GM12875 (cell line): Measurements from ENCODE around the gene PTDSS2.

Experiments used
- H3K4me3 ChIP-seq: one replicate; pipeline ENCODE4 v1.5.1; 2011; ENCODE audit warnings: low read depth, low read length, control low read depth
- TF ChIP-seq, protein P1 (sequence below): IDR thresholded peaks from 2 replicates; pipeline ENCODE4 v1.5.1; 2011; ENCODE audit warnings: low read depth, mild to moderate bottlenecking, control low read depth, inconsistent platforms, low read length, moderate library complexity, borderline replicate concordance; ENCODE audit not compliant: insufficient read depth

PTDSS2 gene

DNA sequence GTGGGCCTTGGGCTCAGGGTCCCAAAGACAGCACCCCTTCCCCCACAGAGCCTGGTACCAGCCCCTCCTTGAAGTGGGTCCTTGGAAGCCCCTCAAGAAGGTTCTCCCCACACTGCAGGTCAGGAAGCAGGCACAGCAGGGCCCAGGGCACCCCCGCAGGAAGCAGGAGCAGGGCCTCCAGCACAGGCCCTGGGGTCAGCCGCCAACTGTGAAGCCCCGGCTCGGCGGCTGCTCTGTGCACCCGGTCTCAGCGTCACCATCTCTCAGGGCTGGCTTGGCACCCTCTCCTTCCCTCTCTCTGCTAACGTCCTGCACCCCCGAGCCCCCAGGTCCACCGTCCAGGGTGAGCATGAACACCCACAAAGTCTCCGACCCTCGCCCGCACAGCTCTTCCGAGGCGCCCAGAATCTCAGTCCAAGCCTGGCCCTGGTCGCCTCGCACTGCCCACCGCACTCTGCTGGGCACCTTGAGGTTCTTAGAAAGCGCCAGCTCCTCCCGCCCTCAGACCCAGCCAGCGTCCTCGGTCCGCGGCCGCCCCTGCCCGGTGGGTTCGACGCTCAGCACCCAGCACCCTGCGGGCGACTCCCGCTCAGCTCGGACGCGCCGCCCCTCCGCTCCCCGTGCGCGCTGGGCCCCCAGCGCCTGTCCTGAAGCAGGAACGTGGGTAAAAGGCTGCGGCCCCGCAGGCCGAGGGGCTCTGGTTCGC is 33.9 kb upstream of the PTDSS2 start:
- H3K4me3 ChIP-seq: peak overlapping the region; percentile 54
- TF ChIP-seq, protein P1, sequence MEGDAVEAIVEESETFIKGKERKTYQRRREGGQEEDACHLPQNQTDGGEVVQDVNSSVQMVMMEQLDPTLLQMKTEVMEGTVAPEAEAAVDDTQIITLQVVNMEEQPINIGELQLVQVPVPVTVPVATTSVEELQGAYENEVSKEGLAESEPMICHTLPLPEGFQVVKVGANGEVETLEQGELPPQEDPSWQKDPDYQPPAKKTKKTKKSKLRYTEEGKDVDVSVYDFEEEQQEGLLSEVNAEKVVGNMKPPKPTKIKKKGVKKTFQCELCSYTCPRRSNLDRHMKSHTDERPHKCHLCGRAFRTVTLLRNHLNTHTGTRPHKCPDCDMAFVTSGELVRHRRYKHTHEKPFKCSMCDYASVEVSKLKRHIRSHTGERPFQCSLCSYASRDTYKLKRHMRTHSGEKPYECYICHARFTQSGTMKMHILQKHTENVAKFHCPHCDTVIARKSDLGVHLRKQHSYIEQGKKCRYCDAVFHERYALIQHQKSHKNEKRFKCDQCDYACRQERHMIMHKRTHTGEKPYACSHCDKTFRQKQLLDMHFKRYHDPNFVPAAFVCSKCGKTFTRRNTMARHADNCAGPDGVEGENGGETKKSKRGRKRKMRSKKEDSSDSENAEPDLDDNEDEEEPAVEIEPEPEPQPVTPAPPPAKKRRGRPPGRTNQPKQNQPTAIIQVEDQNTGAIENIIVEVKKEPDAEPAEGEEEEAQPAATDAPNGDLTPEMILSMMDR: no peak

DNA sequence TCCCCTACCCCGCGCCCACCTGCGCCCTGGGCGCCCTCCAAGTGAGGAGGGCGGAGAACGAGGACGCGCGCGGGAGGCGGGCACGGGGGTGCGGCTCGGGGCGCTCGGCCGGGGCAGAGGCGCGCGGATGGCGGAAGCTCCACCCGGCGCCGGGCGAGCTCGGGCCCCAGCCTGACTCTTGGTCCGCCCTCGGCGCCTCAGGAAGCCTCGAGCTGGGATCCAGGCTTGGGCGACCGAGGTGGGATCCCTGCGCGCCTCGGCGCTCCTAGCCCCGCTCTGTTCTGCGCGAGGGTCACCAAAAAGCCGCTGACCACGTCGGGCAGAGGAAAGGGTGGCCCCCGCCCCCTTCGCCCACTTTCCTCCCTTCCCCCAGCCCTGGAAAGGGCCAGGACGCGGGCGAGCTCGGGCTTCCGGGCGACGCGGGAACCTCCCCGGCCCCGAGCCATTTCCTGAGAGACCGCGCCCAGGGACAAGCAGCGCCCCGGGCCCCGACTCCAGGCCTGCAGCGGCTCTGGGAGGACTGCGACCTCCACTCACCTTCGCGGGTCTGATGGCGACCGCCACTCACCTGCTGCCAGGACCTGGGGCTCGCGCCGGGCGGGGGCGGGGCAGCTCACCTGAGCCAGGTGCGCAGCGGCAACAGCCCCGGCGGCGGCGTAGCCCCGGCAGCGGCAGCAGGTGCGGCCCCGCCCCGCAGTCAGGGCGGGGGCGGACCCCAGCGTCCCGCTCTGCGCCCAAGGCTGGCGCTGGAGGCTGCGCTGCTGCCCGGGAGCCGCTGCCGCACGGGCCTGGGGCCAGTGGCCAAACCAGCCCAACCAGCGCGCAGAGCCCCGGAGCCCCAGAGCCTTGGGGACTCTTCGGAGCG is 33.1 kb upstream of the PTDSS2 start:
- H3K4me3 ChIP-seq: peak overlapping the region; percentile 54

DNA sequence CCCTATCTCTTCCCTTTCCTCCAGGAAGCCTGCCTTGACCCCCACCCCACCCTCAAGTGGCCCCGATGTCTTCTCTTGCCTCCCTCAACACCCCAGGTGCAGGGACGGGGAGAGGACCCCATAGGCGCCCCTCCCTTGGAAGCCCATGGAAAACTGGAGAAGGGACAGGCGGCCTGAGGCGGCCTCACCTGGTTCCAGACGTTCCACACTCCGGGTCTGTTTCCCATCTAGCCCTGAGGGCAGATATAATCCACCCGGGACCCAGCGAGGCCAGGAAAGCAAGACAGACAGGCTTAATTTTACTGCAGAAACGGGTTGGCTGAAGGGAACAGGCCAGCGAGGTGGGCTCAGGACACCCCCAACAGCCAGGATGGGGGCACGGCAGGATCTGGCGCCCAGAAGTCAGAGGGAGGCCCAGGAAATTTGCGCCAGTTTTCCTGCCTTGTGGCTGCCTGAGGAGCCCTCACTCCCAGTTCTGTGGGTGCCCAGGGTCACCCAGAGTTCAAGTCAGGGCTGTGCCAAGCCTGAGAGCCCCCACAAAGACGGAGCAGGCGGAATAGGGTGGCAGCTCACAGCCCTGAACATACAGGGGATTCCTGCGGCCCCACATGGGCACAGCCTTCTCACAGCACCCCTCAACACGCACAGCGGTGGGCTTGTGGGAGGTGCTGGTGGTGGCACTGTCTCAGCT is 32.3 kb upstream of the PTDSS2 start:
- no peak overlapping the region for H3K4me3 ChIP-seq
- TF ChIP-seq, protein P1: no peak

More for the DNA sequence above, 33.1 kb upstream of the PTDSS2 start:
- TF ChIP-seq, protein P1: no peak

DNA sequence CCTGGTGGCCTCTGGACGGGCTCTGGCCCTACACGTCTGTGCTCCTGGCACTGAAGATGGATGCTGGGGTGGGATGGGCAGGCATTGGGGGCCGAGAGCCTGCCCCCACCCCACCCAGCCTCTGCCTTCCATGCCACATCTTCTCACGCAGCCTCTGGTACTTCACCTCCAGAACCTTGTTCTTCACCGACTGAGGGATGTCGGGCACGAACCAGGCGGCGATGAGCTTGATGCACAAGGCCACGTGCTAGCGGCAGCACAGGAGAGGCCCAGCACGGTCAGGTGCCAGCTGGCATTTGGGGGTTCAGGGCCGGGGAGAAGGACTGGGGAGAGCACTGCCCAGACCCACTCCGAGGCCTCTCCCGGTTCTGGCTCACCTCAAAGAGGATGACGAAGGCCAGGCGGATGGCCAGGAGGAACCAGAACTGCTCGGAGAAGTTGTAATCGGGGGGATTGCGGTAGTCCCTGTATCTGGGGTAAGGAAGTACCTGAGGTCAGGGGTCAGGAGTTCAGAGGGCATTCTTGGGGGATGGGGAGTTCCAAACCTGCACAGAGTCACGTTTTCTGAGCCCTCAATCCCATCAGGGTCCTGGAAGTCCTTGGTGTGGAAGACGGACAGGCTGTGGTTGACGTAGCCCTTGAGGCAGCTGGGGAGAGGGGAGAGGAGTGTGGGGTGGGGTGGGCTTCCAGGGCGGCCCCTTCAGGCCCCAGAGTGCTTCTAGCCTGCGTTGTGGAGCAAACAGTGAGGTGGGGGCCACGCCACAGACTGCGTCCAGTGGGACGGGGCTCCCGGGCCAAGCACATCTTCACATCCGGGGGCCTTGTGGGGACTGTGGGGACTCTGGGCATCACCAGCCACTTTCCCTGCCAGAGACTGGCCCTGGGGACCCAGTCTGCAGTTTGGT is 31.5 kb upstream of the PTDSS2 start:
- TF ChIP-seq, protein P1: no peak

DNA sequence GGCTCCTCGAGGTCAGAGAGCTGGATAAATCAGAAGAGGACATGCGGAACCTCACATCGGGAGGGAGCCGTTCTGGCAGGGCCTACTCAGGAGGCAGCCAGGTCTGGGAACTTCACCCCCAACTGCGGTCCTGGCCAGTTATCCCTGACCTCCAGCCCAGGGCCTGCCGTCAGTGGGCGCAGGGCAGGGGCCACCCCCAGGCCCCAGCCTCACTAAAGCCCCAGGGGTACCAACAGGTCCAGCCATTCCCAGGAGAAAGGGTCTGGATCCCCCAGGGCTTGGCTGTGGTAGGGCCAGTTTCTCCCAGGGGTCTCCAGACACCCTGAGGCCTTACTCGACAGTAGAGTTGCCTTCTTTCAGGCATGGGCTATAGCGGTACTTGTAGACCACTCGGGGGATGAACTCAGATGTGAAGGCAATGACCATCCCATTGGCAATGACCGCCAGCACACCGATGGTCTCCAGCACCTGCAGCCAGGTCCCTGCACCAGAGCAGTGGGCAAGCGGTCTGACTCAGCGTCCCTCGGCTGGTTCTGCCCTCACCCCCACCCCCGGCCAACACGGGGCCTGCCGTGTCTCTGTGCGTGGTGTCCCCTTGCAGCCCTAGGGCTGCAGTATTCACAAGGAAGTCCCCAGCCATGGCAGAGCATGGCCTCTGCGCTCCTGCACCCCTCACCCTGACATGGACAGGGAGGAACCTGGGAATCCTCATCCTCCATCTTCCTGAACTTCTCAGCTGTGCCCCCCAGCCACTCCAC is 30.7 kb upstream of the PTDSS2 start:
- H3K4me3 ChIP-seq: no peak overlapping the region
- TF ChIP-seq, protein P1: no peak

More for the DNA sequence above, 31.5 kb upstream of the PTDSS2 start:
- H3K4me3 ChIP-seq: no peak overlapping the region
